Measurements from ENCODE around the gene ANKS6. TPM values are rescaled to one million over a fixed set of nuclear protein-coding genes. Genes with fewer than 3 reads are reported as not detected.

Gene ANKS6
- total and polyA plus RNA-seq, 2 of the 8 experiments (the other 6 are each of a cell fraction or from before 2014, with no cell fraction given): 34.1 to 56.3 TPM

DNA sequence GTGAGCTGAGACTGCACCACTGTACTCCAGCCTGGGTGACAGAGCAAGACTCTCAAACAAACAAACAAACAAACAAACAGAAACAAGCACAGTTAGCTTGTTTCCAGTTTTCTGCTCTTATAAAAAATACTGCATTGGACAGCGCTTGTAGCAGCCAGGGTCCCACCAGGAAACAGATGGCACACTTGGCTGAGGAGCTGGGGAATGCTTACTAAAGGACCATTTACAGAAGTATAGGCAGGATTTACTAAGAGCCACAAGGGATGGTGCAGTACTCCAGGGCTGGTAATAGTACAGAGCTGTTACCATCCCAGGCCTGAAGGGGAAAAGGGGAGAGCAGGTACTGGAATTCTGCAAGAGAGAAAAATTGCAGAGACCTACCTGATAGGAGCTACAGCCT lies 5.2 kb upstream of the ANKS6 start:
- Histone ChIP-seq H3K36me3 (ENCODE audit: control insufficient read depth in 2 of 4, insufficient read depth in 4 of 4, low read length in 3 of 4) (no peaks in the 10 kb centered on the region), H3K79me2 (ENCODE audit: control insufficient read depth in 1 of 2, insufficient read depth in 2 of 2, low read length in 2 of 2) (no peaks in the 10 kb centered on the region), H3K9ac (replicated peaks in 1 of 4; ENCODE audit: extremely low read depth in 1 of 4, low read depth in 3 of 4, low read length in 3 of 4) (no peak overlapping the region), H3K27me3 (replicated peaks in 1 of 4; ENCODE audit: control insufficient read depth in 3 of 4, extremely low read depth in 1 of 4, insufficient read depth in 3 of 4, low read length in 3 of 4) (no peaks in the 10 kb centered on the region; a peak in 1 of 7 replicates), H3K23ac (ENCODE audit: insufficient read length) (no peak overlapping the region), H4K20me1 (replicated peaks in 1 of 2; ENCODE audit: control insufficient read depth in 1 of 2, insufficient read depth in 2 of 2, low read length in 2 of 2) (no peaks in the 10 kb centered on the region), H3K4me2 (ENCODE audit: insufficient read depth in 1 of 2, low read depth in 2 of 2, low read length in 2 of 2) (no peak overlapping the region), H3K56ac (replicated peaks; ENCODE audit: insufficient read length, low read depth, low read length) (no peak overlapping the region), H2BK5ac (ENCODE audit: low read depth, low read length) (no peak overlapping the region), H3K14ac (ENCODE audit: insufficient read length) (no peak overlapping the region), H2BK20ac (ENCODE audit: low read length) (no peak overlapping the region), H2AK5ac (ENCODE audit: low read depth, low read length) (no peak overlapping the region), H4K5ac (ENCODE audit: insufficient read length, low read depth, low read length) (no peak overlapping the region), H4K8ac (ENCODE audit: extremely low read depth, insufficient read depth, low read length) (no peak overlapping the region), H3K79me1 (ENCODE audit: low read depth, low read length) (no peaks in the 10 kb centered on the region), H2BK15ac (ENCODE audit: low read length) (no peak overlapping the region), H4K91ac (replicated peaks; ENCODE audit: insufficient read length, low read length) (peak overlapping the region; percentile 54), H3K9me3 (ENCODE audit: insufficient read depth in 2 of 2, low read depth in 1 of 2, low read length in 1 of 2) (no peaks in the 10 kb centered on the region), H2BK12ac (ENCODE audit: low read depth, low read length) (no peak overlapping the region), H3K27ac (ENCODE audit: low read depth, low read length) (no peak overlapping the region), H2AFZ (ENCODE audit: low read length) (no peak overlapping the region), H3K4ac (replicated peaks; ENCODE audit: insufficient read length, low read depth, low read length) (no peak overlapping the region), H2BK120ac (replicated peaks; ENCODE audit: low read depth, low read length) (peak overlapping the region; percentile 15), H3K18ac (ENCODE audit: extremely low read depth, low read length) (peak overlapping the region; percentile 40; the same call in 1 of the 2 replicates), H3K4me3 (ENCODE audit: extremely low read depth in 1 of 4, insufficient read depth in 2 of 4, low read depth in 3 of 4, low read length in 4 of 4) (no peak overlapping the region), H3K4me1 (replicated peaks in 1 of 4; ENCODE audit: control insufficient read depth in 3 of 4, insufficient read depth in 4 of 4, low read length in 3 of 4) (peaks cover 0 to 11% (median 1%) of the 10 kb centered on the region in 4 experiments; a peak in 5 of 7 replicates), H3K23me2 (ENCODE audit: low read depth, low read length) (peaks cover 3% of the 10 kb centered on the region; the same call in 1 of the 2 replicates)
- CTCF ChIA-PET (ENCODE audit: partially characterized antibody): interaction anchor here (0.9 to 3.3 kb wide), 6 partner anchors 9 to 339 kb away, joined by 3 to 19 read pairs (median 4); no protein-coding TSS in a partner anchor
- FAIRE-seq (no peak), DNase-seq (ENCODE audit: low read depth in 1 of 2, low spot score in 2 of 2) (peak in 1 of 2 experiments; percentile 36)
- whole genome bisulfite sequencing, 2 experiments (ENCODE audit: extremely low coverage in 1 of 2, insufficient coverage in 1 of 2, insufficient read length in 1 of 2, insufficient replicate concordance in 2 of 2, low coverage in 1 of 2, low lambda C conversion rate in 2 of 2, missing lambda C conversion rate in 1 of 2): 90% methylated on average over 1 of the region's 1 CpG; no CpG with 5 or more reads in 1 of the 2 experiments
- POLR2A ChIA-PET (ENCODE audit: partially characterized antibody): interaction anchor here (0.7 to 1.8 kb wide), 2 partner anchors 9 to 13 kb away, joined by 3 to 7 read pairs; no protein-coding TSS in a partner anchor
- TF ChIP-seq EZH2 (IDR thresholded peaks at IDR 0.05; ENCODE audit: low read depth, low read length, severe bottlenecking) (no peak), CHD2 (IDR thresholded peaks at IDR 0.05; ENCODE audit: low read length) (no peak), JUN (IDR thresholded peaks at IDR 0.05; ENCODE audit: low read depth, low read length) (no peak)

Measured in H1 (cell line).